Measurements from ENCODE around the gene ST8SIA2.

DNA sequence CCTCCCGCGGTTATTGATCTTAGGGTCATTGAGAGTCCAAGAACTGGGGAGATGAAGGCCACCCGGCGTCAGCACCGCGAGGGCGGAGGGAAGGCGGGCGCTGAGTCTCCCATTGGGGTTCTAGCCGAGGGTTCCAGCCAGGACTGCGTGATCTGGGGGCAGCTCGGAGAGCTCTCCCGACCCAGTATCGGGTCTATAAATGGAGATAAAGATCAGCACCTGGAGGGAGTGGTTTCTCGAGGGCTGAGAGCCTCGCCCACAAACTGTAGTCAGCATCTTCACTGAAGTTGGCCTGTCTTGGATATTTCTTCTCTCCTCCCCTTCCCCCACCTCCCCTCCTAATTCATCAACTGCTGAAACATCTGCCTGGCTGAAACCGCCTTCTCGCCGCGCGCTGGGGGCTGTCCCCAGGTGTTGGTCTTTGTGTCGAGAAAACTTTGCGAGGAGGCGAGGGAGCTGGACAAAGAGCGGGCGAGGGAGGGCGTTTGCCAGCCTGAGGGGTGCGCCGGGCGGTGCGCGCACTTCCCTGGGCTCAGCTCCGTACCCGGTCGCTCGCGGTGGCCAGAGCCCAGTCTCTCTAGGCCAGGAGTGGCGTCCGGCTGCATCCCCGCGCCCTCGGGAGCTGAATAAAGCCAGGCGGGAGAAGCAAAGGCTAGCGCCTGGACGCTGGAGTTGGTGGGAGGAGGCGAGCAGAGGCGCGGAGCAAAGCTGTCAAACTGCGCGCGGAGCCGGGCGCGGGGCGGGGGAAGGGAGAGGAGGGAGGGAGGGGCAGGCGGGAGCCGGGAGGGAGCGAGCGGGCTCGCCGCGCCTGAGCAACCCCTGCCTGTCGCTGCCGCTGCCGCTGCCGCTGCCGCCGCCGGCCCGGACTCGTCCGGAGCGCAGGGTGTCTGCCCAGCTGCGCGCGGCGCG lies at the start of gene ST8SIA2:
- no peak for TF ChIP-seq POLR2AphosphoS5 (IDR thresholded peaks at IDR 0.05)
- TF ChIP-seq, protein P1, sequence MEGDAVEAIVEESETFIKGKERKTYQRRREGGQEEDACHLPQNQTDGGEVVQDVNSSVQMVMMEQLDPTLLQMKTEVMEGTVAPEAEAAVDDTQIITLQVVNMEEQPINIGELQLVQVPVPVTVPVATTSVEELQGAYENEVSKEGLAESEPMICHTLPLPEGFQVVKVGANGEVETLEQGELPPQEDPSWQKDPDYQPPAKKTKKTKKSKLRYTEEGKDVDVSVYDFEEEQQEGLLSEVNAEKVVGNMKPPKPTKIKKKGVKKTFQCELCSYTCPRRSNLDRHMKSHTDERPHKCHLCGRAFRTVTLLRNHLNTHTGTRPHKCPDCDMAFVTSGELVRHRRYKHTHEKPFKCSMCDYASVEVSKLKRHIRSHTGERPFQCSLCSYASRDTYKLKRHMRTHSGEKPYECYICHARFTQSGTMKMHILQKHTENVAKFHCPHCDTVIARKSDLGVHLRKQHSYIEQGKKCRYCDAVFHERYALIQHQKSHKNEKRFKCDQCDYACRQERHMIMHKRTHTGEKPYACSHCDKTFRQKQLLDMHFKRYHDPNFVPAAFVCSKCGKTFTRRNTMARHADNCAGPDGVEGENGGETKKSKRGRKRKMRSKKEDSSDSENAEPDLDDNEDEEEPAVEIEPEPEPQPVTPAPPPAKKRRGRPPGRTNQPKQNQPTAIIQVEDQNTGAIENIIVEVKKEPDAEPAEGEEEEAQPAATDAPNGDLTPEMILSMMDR (IDR thresholded peaks at IDR 0.05), result no peak

Data from suprapubic skin (tissue), 3 donors.